Neural cell (in vitro differentiated cells): ENCODE measurements around the gene EHMT1.

ENCODE experiments used
- CTCF ChIP-seq: fragments of 450-650 bp; IDR thresholded peaks from 2 replicates; pipeline ENCODE4 v1.5.1; 2014; ENCODE audit warnings: antibody characterized with exemption, mild to moderate bottlenecking, moderate library complexity; ENCODE audit not compliant: poor library complexity, severe bottlenecking
- EZH2 ChIP-seq: fragments of 200-600, 300-800 bp; shearing (Covaris generic), sonication (generic); IDR thresholded peaks from 2 replicates; pipeline ENCODE4 v1.6.1; 2014; ENCODE audit warnings: antibody characterized with exemption, low read length, borderline replicate concordance, mild to moderate bottlenecking; ENCODE audit not compliant: insufficient read depth, poor library complexity, severe bottlenecking
- POLR2AphosphoS5 ChIP-seq: IDR thresholded peaks from 2 replicates; pipeline ENCODE4 v1.6.1; 2012
- REST ChIP-seq: IDR thresholded peaks from 2 replicates; pipeline ENCODE4 v1.6.1; 2012; ENCODE audit warnings: borderline replicate concordance

GRCh38 chr9:137707361-137707760 is 88.6 kb downstream of the EHMT1 start:
- TF ChIP-seq EZH2 = no peak
- TF ChIP-seq POLR2AphosphoS5 = no peak
- no peak for TF ChIP-seq CTCF
- TF ChIP-seq REST = no peak
